CD4-positive, CD25-positive, alpha-beta regulatory T cell (primary cell): ENCODE measurements around the gene DUOX2. TPM values are rescaled to one million over a fixed set of nuclear protein-coding genes. Genes with fewer than 3 reads are reported as not detected.

ENCODE experiments used
- ATAC-seq, 2 donors: fragments of 150-1000 bp; cut with Tn5 transposase; one replicate each; pipeline ENCODE4 v1.10.0; 2021; ENCODE audit warnings: low read depth in 2 of 2, moderate number of reproducible peaks in 2 of 2, moderate library complexity in 1 of 2
- DNase-seq, 3 donors: peaks; one replicate each; pipeline versions ENCODE4 v3.0.0 to v3.0.0-alpha.2; 2012 to 2022; ENCODE audit warnings: mixed read lengths in 1 of 3
- H3K27ac ChIP-seq: one replicate; pipeline ENCODE4 v1.7.0; 2013; ENCODE audit warnings: mild to moderate bottlenecking, low read length; ENCODE audit not compliant: insufficient read depth, poor library complexity, severe bottlenecking
- H3K27me3 ChIP-seq: one replicate; pipeline ENCODE4 v1.7.0; 2013; ENCODE audit warnings: low read length; ENCODE audit not compliant: control insufficient read depth, insufficient read depth
- H3K36me3 ChIP-seq: one replicate; pipeline ENCODE4 v1.7.0; 2013; ENCODE audit warnings: mild to moderate bottlenecking, low read length, moderate library complexity; ENCODE audit not compliant: control insufficient read depth, insufficient read depth
- H3K4me1 ChIP-seq: 2 replicates; pipeline ENCODE4 v1.7.0; 2013; ENCODE audit warnings: mild to moderate bottlenecking, low read length; ENCODE audit not compliant: insufficient read depth, control insufficient read depth, poor library complexity, severe bottlenecking
- H3K4me3 ChIP-seq: one replicate; pipeline ENCODE4 v1.7.0; 2013; ENCODE audit warnings: low read depth, mild to moderate bottlenecking, low read length, moderate library complexity
- H3K9me3 ChIP-seq, 2 experiments: 1 replicate in 1 of 2; 2 replicates in 1 of 2; pipeline ENCODE4 v1.7.0; 2013; ENCODE audit warnings: low read length in 2 of 2, mild to moderate bottlenecking in 1 of 2, moderate library complexity in 1 of 2; ENCODE audit not compliant: control insufficient read depth in 2 of 2
- H3K27ac Mint-ChIP-seq, 3 donors: one replicate each; pipeline ENCODE4 v1.8.0; 2020 to 2022; ENCODE audit warnings: mild to moderate bottlenecking in 3 of 3, mixed read lengths in 3 of 3, moderate library complexity in 2 of 3
- H3K27me3 Mint-ChIP-seq: one replicate; pipeline ENCODE4 v1.8.0; 2022; ENCODE audit warnings: mild to moderate bottlenecking, mixed read lengths
- H3K36me3 Mint-ChIP-seq: one replicate; pipeline ENCODE4 v1.8.0; 2020; ENCODE audit warnings: mixed read lengths
- H3K4me1 Mint-ChIP-seq, 4 donors: one replicate each; pipeline ENCODE4 v1.8.0; 2020 to 2022; ENCODE audit warnings: mixed read lengths in 4 of 4, mild to moderate bottlenecking in 1 of 4
- H3K4me3 Mint-ChIP-seq, 4 donors: one replicate each; pipeline ENCODE4 v1.8.0; 2020 to 2022; ENCODE audit warnings: mild to moderate bottlenecking in 4 of 4, mixed read lengths in 4 of 4, moderate library complexity in 3 of 4
- H3K9me3 Mint-ChIP-seq, 7 donors: one replicate each; pipeline ENCODE4 v1.8.0; 2020 to 2022; ENCODE audit warnings: mixed read lengths in 7 of 7, mild to moderate bottlenecking in 3 of 7, moderate library complexity in 2 of 7
- polyA plus RNA-seq, 4 donors: library from polyadenylated mRNA; unstranded; fragments of 300-500 nt; fragmentation: Illumina TruSeq; gene quantifications; one replicate each; pipeline ENCODE4 v1.2.3, GENCODE V29; 2021
- total RNA-seq: library from RNA; stranded (reverse); gene quantifications from one replicate; pipeline ENCODE4 v1.2.3, GENCODE V29; 2022

The DUOX2 gene
- total and polyA plus RNA-seq, 5 donors from 2014 or later: not detected

GRCh38 chr15:45121706-45122417 lies 7.9 kb upstream of the DUOX2 start:
- Mint-ChIP-seq H3K4me1 (peaks cover 0 to 14% (median 10%) of the 10 kb centered on the region in 4 donors), H3K4me3 (no peak overlapping the region), H3K27ac (no peak overlapping the region), H3K36me3 (no peaks in the 10 kb centered on the region), H3K9me3 (peaks cover 0 to 3% (median 0%) of the 10 kb centered on the region in 7 donors), H3K27me3 (peaks cover 61% of the 10 kb centered on the region)
- H3K4me1 ChIP-seq: peaks cover 12% of the 10 kb centered on the region
- H3K27me3 ChIP-seq: peaks cover 23% of the 10 kb centered on the region
- H3K4me3 ChIP-seq: no peak overlapping the region
- H3K36me3 ChIP-seq: no peaks in the 10 kb centered on the region
- DNase-seq (no peak), ATAC-seq (no peak)
- no peaks in the 10 kb centered on the region for H3K9me3 ChIP-seq
- H3K27ac ChIP-seq: no peak overlapping the region

GRCh38 chr15:45121020-45121419 lies 7.0 kb upstream of the DUOX2 start:
- Histone ChIP-seq H3K36me3 (no peaks in the 10 kb centered on the region), H3K4me3 (no peak overlapping the region), H3K27ac (no peak overlapping the region), H3K9me3 (no peaks in the 10 kb centered on the region), H3K27me3 (peaks cover 20% of the 10 kb centered on the region), H3K4me1 (peaks cover 20% of the 10 kb centered on the region)
- peaks cover 0 to 20% (median 12%) of the 10 kb centered on the region in 4 donors for H3K4me1 Mint-ChIP-seq
- peaks cover 62% of the 10 kb centered on the region for H3K27me3 Mint-ChIP-seq
- ATAC-seq (no peak), DNase-seq (no peak)
- H3K9me3 Mint-ChIP-seq: peaks cover 0 to 3% (median 0%) of the 10 kb centered on the region in 7 donors
- H3K4me3 Mint-ChIP-seq: no peak overlapping the region
- H3K27ac Mint-ChIP-seq: peak overlapping the region in 1 of 3 donors; percentile 49
- H3K36me3 Mint-ChIP-seq: no peaks in the 10 kb centered on the region

- ATAC-seq: no peak
- H3K27ac Mint-ChIP-seq: no peak overlapping the region
- H3K4me1 ChIP-seq: peaks cover 21% of the 10 kb centered on the region
- no peak overlapping the region for H3K4me3 Mint-ChIP-seq
- DNase-seq: no peak
- H3K9me3 Mint-ChIP-seq: peaks cover 0 to 3% (median 0%) of the 10 kb centered on the region in 7 donors
- H3K36me3 ChIP-seq: no peaks in the 10 kb centered on the region
- peaks cover 63% of the 10 kb centered on the region for H3K27me3 Mint-ChIP-seq
- no peaks in the 10 kb centered on the region for H3K9me3 ChIP-seq
- no peaks in the 10 kb centered on the region for H3K36me3 Mint-ChIP-seq
- no peak overlapping the region for H3K4me3 ChIP-seq
- peaks cover 13% of the 10 kb centered on the region for H3K27me3 ChIP-seq
- peaks cover 0 to 23% (median 12%) of the 10 kb centered on the region in 4 donors for H3K4me1 Mint-ChIP-seq
- no peak overlapping the region for H3K27ac ChIP-seq
These were observed 6.4 kb upstream of the DUOX2 start for GRCh38 chr15:45120081-45120972.

- Histone ChIP-seq H3K4me3 (no peak overlapping the region), H3K9me3 (no peaks in the 10 kb centered on the region), H3K27ac (no peak overlapping the region), H3K4me1 (peaks cover 28% of the 10 kb centered on the region), H3K36me3 (no peaks in the 10 kb centered on the region), H3K27me3 (peaks cover 8% of the 10 kb centered on the region)
- Mint-ChIP-seq H3K27ac (no peak overlapping the region), H3K9me3 (peaks cover 0 to 3% (median 0%) of the 10 kb centered on the region in 7 donors), H3K4me3 (no peak overlapping the region), H3K27me3 (peaks cover 69% of the 10 kb centered on the region), H3K36me3 (no peaks in the 10 kb centered on the region), H3K4me1 (peaks cover 0 to 31% (median 13%) of the 10 kb centered on the region in 4 donors)
- DNase-seq: no peak
- no peak for ATAC-seq
These were observed 5.0 kb upstream of the DUOX2 start for GRCh38 chr15:45118996-45119395.

- Histone ChIP-seq H3K9me3 (no peaks in the 10 kb centered on the region), H3K4me3 (no peak overlapping the region), H3K27ac (no peak overlapping the region), H3K36me3 (no peaks in the 10 kb centered on the region), H3K27me3 (peaks cover 13% of the 10 kb centered on the region), H3K4me1 (peaks cover 31% of the 10 kb centered on the region)
- no peak overlapping the region for H3K27ac Mint-ChIP-seq
- peaks cover 0 to 7% (median 0%) of the 10 kb centered on the region in 7 donors for H3K9me3 Mint-ChIP-seq
- H3K36me3 Mint-ChIP-seq: no peaks in the 10 kb centered on the region
- ATAC-seq (peak; percentile 96 to 99), DNase-seq (peak; percentile 64 to 86 (median 82))
- H3K4me3 Mint-ChIP-seq: peak overlapping the region; percentile 28 to 89 (median 73)
- peaks cover 0 to 39% (median 15%) of the 10 kb centered on the region in 4 donors for H3K4me1 Mint-ChIP-seq
- peaks cover 75% of the 10 kb centered on the region for H3K27me3 Mint-ChIP-seq
These were observed 4.2 kb upstream of the DUOX2 start for GRCh38 chr15:45118131-45118588.

- no peak overlapping the region for H3K27ac Mint-ChIP-seq
These were observed 3.5 kb upstream of the DUOX2 start for GRCh38 chr15:45117308-45118130.

More at GRCh38 chr15:45117308-45118130, 3.5 kb upstream of the DUOX2 start:
- Mint-ChIP-seq H3K27me3 (peaks cover 80% of the 10 kb centered on the region), H3K36me3 (no peaks in the 10 kb centered on the region), H3K9me3 (peaks cover 0 to 7% (median 0%) of the 10 kb centered on the region in 7 donors), H3K4me3 (peak overlapping the region; percentile 28 to 89 (median 76)), H3K4me1 (peaks cover 0 to 44% (median 15%) of the 10 kb centered on the region in 4 donors)
- Histone ChIP-seq H3K9me3 (no peaks in the 10 kb centered on the region), H3K36me3 (no peaks in the 10 kb centered on the region), H3K27me3 (peaks cover 14% of the 10 kb centered on the region), H3K4me3 (no peak overlapping the region), H3K4me1 (peaks cover 35% of the 10 kb centered on the region), H3K27ac (no peak overlapping the region)
- ATAC-seq (no peak), DNase-seq (no peak)
